ENCODE results near the gene LYSMD3. TPM values are rescaled to one million over a fixed set of nuclear protein-coding genes. Genes with fewer than 3 reads are reported as not detected.

Gene LYSMD3
- total RNA-seq, 1 donor from 2014 or later: 21.6 TPM

- peak; percentile 86 to 96 for ATAC-seq
- Histone ChIP-seq H3K27ac (no peak overlapping the region), H3K27me3 (ENCODE audit: low read depth) (no peaks in the 10 kb centered on the region)
Measured at GRCh38 chr5:90548069-90548593, 18.7 kb upstream of the LYSMD3 start.

GRCh38 chr5:90547072-90547536 lies 17.7 kb upstream of the LYSMD3 start:
- ATAC-seq: peak; percentile 47 to 55
- H3K27me3 ChIP-seq (ENCODE audit: low read depth): no peaks in the 10 kb centered on the region
- no peak for DNase-seq
- no peaks in the 10 kb centered on the region for H3K4me1 ChIP-seq
- peak overlapping the region; percentile 7 for H3K27ac ChIP-seq
- intact Hi-C loops (cut with DNase I): no loop called here
- no peak overlapping the region for H3K4me3 ChIP-seq
- TF ChIP-seq CTCF (IDR thresholded peaks at IDR 0.05): no peak
- H3K9me3 ChIP-seq: no peaks in the 10 kb centered on the region
- H3K36me3 ChIP-seq: no peaks in the 10 kb centered on the region

More at GRCh38 chr5:90548069-90548593, 18.7 kb upstream of the LYSMD3 start:
- H3K4me1 ChIP-seq: no peaks in the 10 kb centered on the region
- no peaks in the 10 kb centered on the region for H3K36me3 ChIP-seq
- no peak overlapping the region for H3K4me3 ChIP-seq
- H3K9me3 ChIP-seq: no peaks in the 10 kb centered on the region
- intact Hi-C loops (cut with DNase I): no loop called here
- peak; percentile 81 for DNase-seq
- TF ChIP-seq CTCF (IDR thresholded peaks at IDR 0.05): no peak

GRCh38 chr5:90546216-90546837 lies 16.9 kb upstream of the LYSMD3 start:
- DNase-seq (no peak), ATAC-seq (no peak)
- Histone ChIP-seq H3K27ac (no peak overlapping the region), H3K27me3 (ENCODE audit: low read depth) (no peaks in the 10 kb centered on the region), H3K9me3 (no peaks in the 10 kb centered on the region), H3K4me1 (no peaks in the 10 kb centered on the region), H3K4me3 (no peak overlapping the region), H3K36me3 (no peaks in the 10 kb centered on the region)
- TF ChIP-seq CTCF (IDR thresholded peaks at IDR 0.05): no peak
- intact Hi-C loops (cut with DNase I): no loop called here

- DNase-seq (no peak), ATAC-seq (no peak)
- no peaks in the 10 kb centered on the region for H3K4me1 ChIP-seq
- H3K36me3 ChIP-seq: no peaks in the 10 kb centered on the region
- no peak overlapping the region for H3K27ac ChIP-seq
- H3K4me3 ChIP-seq: no peak overlapping the region
- intact Hi-C loops (cut with DNase I): no loop called here
- H3K9me3 ChIP-seq: no peaks in the 10 kb centered on the region
- no peak for TF ChIP-seq CTCF (IDR thresholded peaks at IDR 0.05)
- no peaks in the 10 kb centered on the region for H3K27me3 ChIP-seq (ENCODE audit: low read depth)
Measured at GRCh38 chr5:90545511-90545910, 16.1 kb upstream of the LYSMD3 start.

- Histone ChIP-seq H3K36me3 (no peaks in the 10 kb centered on the region), H3K9me3 (no peaks in the 10 kb centered on the region), H3K4me3 (no peak overlapping the region), H3K27ac (no peak overlapping the region), H3K27me3 (ENCODE audit: low read depth) (no peaks in the 10 kb centered on the region), H3K4me1 (no peaks in the 10 kb centered on the region)
- no peak for DNase-seq
- no peak for TF ChIP-seq CTCF (IDR thresholded peaks at IDR 0.05)
- no peak for ATAC-seq
- intact Hi-C loops (cut with DNase I): no loop called here
Measured at GRCh38 chr5:90542827-90543519, 13.6 kb upstream of the LYSMD3 start.

All from lower lobe of right lung (tissue), 2 donors.